GM19023 (cell line): Measurements from ENCODE around the gene GNG2.

ENCODE experiments used
- ATAC-seq: cut with Tn5 transposase; IDR thresholded peaks from one replicate; pipeline ENCODE4 v1.9.1; 2021; ENCODE audit warnings: mild to moderate bottlenecking, moderate library complexity; ENCODE audit not compliant: unreplicated experiment

GNG2 gene

GRCh38 chr14:52015411-52016030 is 155.1 kb downstream of the GNG2 start:
- no peak for ATAC-seq

DNA sequence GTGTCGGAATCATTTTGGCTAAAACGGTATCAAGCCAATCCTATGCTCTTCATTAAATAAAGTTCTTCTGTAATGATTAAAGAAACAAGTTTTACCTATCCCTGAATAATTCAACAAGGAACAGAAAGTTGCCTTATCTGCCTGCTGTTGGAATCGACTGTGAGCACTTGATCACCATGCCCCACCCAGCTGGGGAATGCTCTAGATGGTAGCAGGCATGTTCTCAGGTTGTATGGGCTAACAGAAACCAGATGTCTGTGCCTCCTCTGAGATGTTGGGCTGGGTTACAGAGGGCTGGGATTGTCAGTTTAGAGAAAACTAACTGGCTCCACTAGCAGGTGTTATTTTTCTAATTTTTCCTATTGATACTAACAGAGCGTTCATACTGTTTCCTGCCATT is 157.8 kb downstream of the GNG2 start:
- no peak for ATAC-seq

GRCh38 chr14:52018970-52019369 is 158.6 kb downstream of the GNG2 start:
- no peak for ATAC-seq
